WTC11 (cell line): ENCODE measurements around the gene ARHGAP4.

ENCODE experiments used
- CBFB ChIP-seq: sonication (generic); formaldehyde crosslinking; IDR thresholded peaks from 2 replicates; pipeline ENCODE4 v1.8.1; 2022; ENCODE audit warnings: mild to moderate bottlenecking, low read depth, missing genetic modification reagents
- CTCF ChIP-seq: fragments of 200-600 bp; IDR thresholded peaks from 2 replicates; pipeline ENCODE4 v1.8.0; 2022; ENCODE audit warnings: antibody characterized with exemption
- ETV6 ChIP-seq: sonication (generic); formaldehyde crosslinking; IDR thresholded peaks from 2 replicates; pipeline ENCODE4 v1.8.1; 2022; ENCODE audit warnings: mild to moderate bottlenecking, missing genetic modification reagents
- HMGXB4 ChIP-seq: sonication (generic); formaldehyde crosslinking; IDR thresholded peaks from 2 replicates; pipeline ENCODE4 v1.8.1; 2023; ENCODE audit warnings: mild to moderate bottlenecking, moderate library complexity, missing genetic modification reagents
- KAT7 ChIP-seq: sonication (generic); formaldehyde crosslinking; IDR thresholded peaks from 2 replicates; pipeline ENCODE4 v1.8.1; 2023; ENCODE audit warnings: missing genetic modification reagents, mild to moderate bottlenecking, borderline replicate concordance
- SP1 ChIP-seq: sonication (generic); formaldehyde crosslinking; conservative IDR thresholded peaks from 2 replicates; pipeline ENCODE4 v1.8.1; 2022; ENCODE audit warnings: missing genetic modification reagents
- ZNF396 ChIP-seq: fragments of 250-450 bp; sonication (Bioruptor Pico); IDR thresholded peaks from 2 replicates; pipeline ENCODE4 v1.8.0; 2021; ENCODE audit warnings: mild to moderate bottlenecking, moderate library complexity, borderline replicate concordance

GRCh38 chrX:153927672-153927921 lies 1.5 kb upstream of the ARHGAP4 start:
- TF ChIP-seq KAT7 (CRISPR knock-in tag) (no peak), HMGXB4 (no peak), CTCF (no peak), CBFB (CRISPR knock-in tag) (no peak), ETV6 (CRISPR knock-in tag) (no peak), SP1 (no peak), ZNF396 (CRISPR knock-in tag) (no peak)
